PC-3 (cell line): Measurements from ENCODE around the gene ADAMTS19. TPM values are rescaled to one million over a fixed set of nuclear protein-coding genes. Genes with fewer than 3 reads are reported as not detected.

Experiments
- ATAC-seq: fragments of 200-7000 bp; cut with Tn5 transposase; 2 replicates; pipeline ENCODE4 v1.9.1; 2020; ENCODE audit warnings: mild to moderate bottlenecking, moderate library complexity
- BruUV-seq: library from RNA; stranded (reverse); fragments of 400-500 nt; replicated peaks from 2 replicates; lab custom pipeline; 2021; lab: Mats Ljungman, UMichigan
- CTCF ChIA-PET: fragments of 300-600 bp; sonication (Branson Sonifier 250); formaldehyde crosslinking; loops from one replicate; lab custom pipeline; 2022; ENCODE audit warnings: antibody characterized with exemption; lab: Charles Lee
- POLR2A ChIA-PET: fragments of 300-600 bp; sonication (Branson Sonifier 250); formaldehyde crosslinking; loops from one replicate; lab custom pipeline; 2022; ENCODE audit warnings: antibody characterized with exemption; ENCODE audit not compliant: unreplicated experiment; lab: Charles Lee
- DNase-seq: peaks from one replicate; pipeline ENCODE4 v3.0.0-alpha.2; 2015
- H2AFZ ChIP-seq: fragments of 300-600 bp; sonication (generic); 2 replicates; pipeline ENCODE4 v1.6.0; 2016; ENCODE audit warnings: antibody characterized with exemption, low read length
- H3F3A ChIP-seq: fragments of 300-600 bp; sonication (generic); one replicate; pipeline ENCODE4 v1.6.0; 2017; ENCODE audit warnings: antibody characterized with exemption, low read length, control low read depth, mild to moderate bottlenecking; ENCODE audit not compliant: unreplicated experiment
- H3K27ac ChIP-seq: fragments of 300-600 bp; sonication (generic); 2 replicates; pipeline ENCODE4 v1.5.1; 2016; ENCODE audit warnings: mild to moderate bottlenecking, low read length
- H3K27me3 ChIP-seq: fragments of 300-600 bp; sonication (generic); 2 replicates; pipeline ENCODE4 v1.6.1; 2016; ENCODE audit warnings: low read length, mixed read lengths
- H3K36me3 ChIP-seq: fragments of 300-600 bp; sonication (generic); 2 replicates; pipeline ENCODE4 v1.6.1; 2016; ENCODE audit warnings: low read depth, mixed run types, low read length, mixed read lengths
- H3K4me1 ChIP-seq: fragments of 300-600 bp; sonication (generic); 2 replicates; pipeline ENCODE4 v1.5.1; 2016; ENCODE audit warnings: low read length; ENCODE audit not compliant: insufficient read depth
- H3K4me2 ChIP-seq: fragments of 300-600 bp; sonication (generic); 2 replicates; pipeline ENCODE4 v1.6.0; 2016; ENCODE audit warnings: low read length
- H3K4me3 ChIP-seq: fragments of 300-600 bp; sonication (generic); 2 replicates; pipeline ENCODE4 v1.5.1; 2016; ENCODE audit warnings: mild to moderate bottlenecking, low read length, mixed read lengths
- H3K79me2 ChIP-seq: fragments of 300-600 bp; sonication (generic); 2 replicates; pipeline ENCODE4 v1.6.1; 2017; ENCODE audit warnings: low read length, mixed read lengths
- H3K9ac ChIP-seq: fragments of 300-600 bp; sonication (generic); 2 replicates; pipeline ENCODE4 v1.6.0; 2016; ENCODE audit warnings: mild to moderate bottlenecking, low read length
- H3K9me2 ChIP-seq: fragments of 300-600 bp; sonication (generic); replicated peaks from 2 replicates; pipeline ENCODE4 v1.6.1; 2016; ENCODE audit warnings: mixed run types, low read length, mixed read lengths
- H3K9me3 ChIP-seq: fragments of 300-600 bp; sonication (generic); 2 replicates; pipeline ENCODE4 v1.6.1; 2016; ENCODE audit warnings: low read length, mixed read lengths
- H4K20me1 ChIP-seq: fragments of 300-600 bp; sonication (generic); 2 replicates; pipeline ENCODE4 v1.6.1; 2016; ENCODE audit warnings: low read length, mixed read lengths
- CTCF ChIP-seq: fragments of 300-600 bp; sonication (generic); conservative IDR thresholded peaks from 2 replicates; pipeline ENCODE4 v1.5.1; 2017; ENCODE audit warnings: antibody characterized with exemption, low read depth, mild to moderate bottlenecking, low read length
- EZH2 ChIP-seq: fragments of 300-600 bp; sonication (generic); IDR thresholded peaks from one replicate; pipeline ENCODE4 v1.6.1; 2017; ENCODE audit warnings: antibody characterized with exemption, mild to moderate bottlenecking, low read length; ENCODE audit not compliant: unreplicated experiment
- EZH2phosphoT487 ChIP-seq: fragments of 300-600 bp; sonication (generic); IDR thresholded peaks from 2 replicates; pipeline ENCODE4 v1.6.1; 2018; ENCODE audit warnings: mild to moderate bottlenecking, antibody characterized with exemption, low read length, borderline replicate concordance
- intact Hi-C: fragments of 100-400 bp; cut with micrococcal nuclease; formaldehyde crosslinking; loops from 2 replicates; pipeline ENCODE4 v1.9.0; 2023
- total RNA-seq: library from RNA; depleted of rRNA; stranded (reverse); fragments of >200 nt; gene quantifications from 2 replicates; pipeline ENCODE4 v1.2.3, GENCODE V29; 2014

The ADAMTS19 gene
- total RNA-seq, 1 experiment from 2014 or later, result not detected

DNA sequence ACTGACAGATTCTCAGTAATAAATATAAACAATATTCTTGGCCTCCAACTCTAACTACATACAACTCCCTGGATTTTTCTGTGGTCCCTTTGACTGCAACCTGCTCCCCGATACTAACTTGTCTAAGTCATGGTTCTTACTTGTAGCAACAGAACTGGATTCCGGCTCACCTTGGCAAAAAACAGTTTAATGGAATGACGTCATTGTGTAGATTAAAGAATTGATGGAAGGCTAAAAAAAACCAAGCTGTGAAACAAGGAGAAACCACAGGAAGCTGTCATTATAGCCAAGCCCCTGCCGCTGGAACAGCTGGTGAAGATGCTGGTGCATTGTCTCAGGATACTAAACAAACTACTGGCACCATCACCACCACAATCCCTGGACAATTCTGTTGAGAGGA, 11.4 kb upstream of the ADAMTS19 start:
- POLR2A ChIA-PET, result no interaction called here

DNA sequence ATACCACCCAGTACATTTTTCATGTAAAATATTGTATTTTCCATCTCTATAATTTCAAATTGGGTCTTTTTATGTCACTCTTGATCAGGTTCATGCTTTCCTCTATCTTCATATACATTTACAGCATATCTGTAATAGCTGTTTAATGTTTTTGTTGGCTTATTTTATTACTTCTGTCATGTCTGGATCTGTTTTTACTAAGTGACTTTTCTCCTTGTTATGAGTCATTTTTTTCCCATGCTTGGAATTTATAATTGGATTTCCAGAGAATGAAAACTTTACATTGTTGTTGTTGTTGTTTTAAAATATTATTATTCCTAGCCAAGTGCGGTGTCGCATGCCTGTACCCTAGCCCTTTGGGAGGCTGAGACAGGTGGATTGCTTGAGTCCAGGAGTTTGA, 5.6 kb upstream of the ADAMTS19 start:
- Histone ChIP-seq H3K4me2 (no peak overlapping the region), H3K27ac (no peak overlapping the region), H3K9me3 (no peaks in the 10 kb centered on the region), H3F3A (no peaks in the 10 kb centered on the region), H3K4me3 (no peak overlapping the region), H3K79me2 (no peaks in the 10 kb centered on the region), H4K20me1 (no peaks in the 10 kb centered on the region), H3K36me3 (no peaks in the 10 kb centered on the region), H3K9ac (no peak overlapping the region), H3K4me1 (no peaks in the 10 kb centered on the region), H3K27me3 (peaks cover 21% of the 10 kb centered on the region), H3K9me2 (no peaks in the 10 kb centered on the region), H2AFZ (no peak overlapping the region)
- intact Hi-C loops, result no loop called here
- ChIA-PET POLR2A (no interaction called here), CTCF (no interaction called here)
- no TSS peak for BruUV-seq
- TF ChIP-seq EZH2phosphoT487 (no peak), CTCF (no peak), EZH2 (no peak)
- ATAC-seq, result no peak
- no peak for DNase-seq

More for the DNA sequence above, 11.4 kb upstream of the ADAMTS19 start:
- Histone ChIP-seq H2AFZ (no peak overlapping the region), H3K4me2 (no peak overlapping the region), H4K20me1 (no peaks in the 10 kb centered on the region), H3K9me3 (no peaks in the 10 kb centered on the region), H3K9ac (no peak overlapping the region), H3K79me2 (no peaks in the 10 kb centered on the region), H3K27me3 (peaks cover 22% of the 10 kb centered on the region; the same call in 1 of the 2 replicates), H3K9me2 (no peaks in the 10 kb centered on the region), H3F3A (no peaks in the 10 kb centered on the region), H3K27ac (no peak overlapping the region), H3K4me1 (no peaks in the 10 kb centered on the region), H3K4me3 (no peak overlapping the region), H3K36me3 (no peaks in the 10 kb centered on the region)
- DNase-seq, result no peak
- ATAC-seq, result no peak
- no TSS peak for BruUV-seq
- CTCF ChIA-PET, result no interaction called here
- intact Hi-C loops, result no loop called here
- TF ChIP-seq EZH2 (no peak), EZH2phosphoT487 (no peak), CTCF (no peak)

- Histone ChIP-seq H3K9ac (no peak overlapping the region), H3K79me2 (no peaks in the 10 kb centered on the region), H3K4me2 (no peak overlapping the region), H3K27ac (no peak overlapping the region), H3K9me2 (no peaks in the 10 kb centered on the region), H3K9me3 (no peaks in the 10 kb centered on the region), H3K4me3 (no peak overlapping the region), H3K36me3 (no peaks in the 10 kb centered on the region), H4K20me1 (no peaks in the 10 kb centered on the region), H3K4me1 (no peaks in the 10 kb centered on the region), H2AFZ (no peak overlapping the region), H3K27me3 (peaks cover 53% of the 10 kb centered on the region), H3F3A (no peaks in the 10 kb centered on the region)
- BruUV-seq, result no TSS peak
- intact Hi-C loops, result no loop called here
- ATAC-seq, result no peak
- POLR2A ChIA-PET, result no interaction called here
- TF ChIP-seq EZH2 (no peak), CTCF (no peak), EZH2phosphoT487 (no peak)
- DNase-seq, result no peak
- CTCF ChIA-PET, result no interaction called here
Measured at GRCh38 chr5:129459450-129459776, 685 bp upstream of the ADAMTS19 start.
